Suppressor macrophage (primary cell): ENCODE data around the gene BCAN.

Experiments used
- DNase-seq, 4 experiments: peaks; one replicate each; pipeline ENCODE4 v3.0.0-alpha.2; 2020 to 2022

The BCAN gene

DNA sequence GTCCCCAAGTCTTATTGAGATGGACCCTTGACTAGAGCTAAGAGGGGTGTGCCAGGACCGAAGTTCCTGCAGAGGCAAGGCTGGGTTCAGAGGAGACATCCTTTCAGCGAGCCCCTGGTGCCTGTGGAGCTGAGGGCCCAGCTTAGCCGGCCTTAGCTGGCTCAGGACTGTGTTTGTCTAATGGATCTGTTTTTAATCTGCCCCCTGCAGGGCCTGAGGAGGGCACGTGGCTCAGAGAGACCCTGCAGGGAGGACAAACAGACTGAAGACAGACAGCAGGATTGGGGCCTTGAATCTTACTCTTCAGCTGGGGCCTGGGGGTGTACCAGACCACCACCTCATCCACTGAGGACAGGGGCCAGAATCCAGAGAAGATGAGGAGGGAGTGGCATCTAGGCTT is 61.8 kb downstream of the BCAN start:
- DNase-seq = peak in 1 of 4 experiments; percentile 22

DNA sequence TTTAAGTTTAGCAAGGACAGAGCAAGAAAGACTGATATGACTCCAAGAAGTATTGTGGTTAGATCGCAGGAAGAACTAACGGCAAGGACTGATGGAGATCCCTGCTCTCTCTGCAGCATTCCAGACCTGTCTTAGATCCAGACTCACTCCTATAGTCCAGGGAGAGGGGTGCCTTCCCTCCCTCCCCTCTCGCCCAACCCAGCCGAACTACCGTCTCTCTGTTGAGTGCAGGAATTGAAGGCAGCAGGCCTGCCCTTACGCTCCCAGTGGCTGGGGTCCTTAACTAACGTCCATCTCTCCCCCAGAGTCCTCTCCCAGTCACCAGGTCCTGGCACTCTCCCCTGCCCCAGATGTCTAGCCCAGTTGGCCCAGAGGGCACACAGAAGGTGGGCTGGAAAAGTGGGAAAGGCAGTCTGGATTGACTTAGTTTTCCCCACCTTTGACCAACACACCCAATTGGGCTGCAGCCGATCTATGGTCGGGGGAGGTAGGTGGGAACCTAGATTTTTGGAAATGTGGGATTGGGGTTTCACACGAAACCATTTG is 62.3 kb downstream of the BCAN start:
- no peak for DNase-seq

DNA sequence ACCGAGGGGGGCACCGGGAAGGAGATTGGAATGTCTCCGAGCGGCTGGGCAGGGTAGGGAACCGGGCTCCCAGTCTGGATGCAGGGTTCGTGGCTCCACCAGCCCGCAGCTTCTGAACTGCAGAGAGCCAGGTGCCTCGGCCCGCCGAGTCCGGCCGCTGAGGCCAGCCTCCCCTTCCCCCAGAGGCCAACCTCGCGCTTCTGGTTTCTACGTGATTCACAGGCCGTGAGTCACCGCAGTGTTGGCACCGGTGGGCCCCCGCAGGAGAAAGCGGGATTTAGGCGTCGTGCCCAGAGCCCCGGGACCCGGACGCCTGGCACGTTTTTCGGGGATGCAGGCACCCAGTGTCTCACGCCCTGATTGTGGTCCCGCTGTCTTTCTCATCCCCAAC is 63.0 kb downstream of the BCAN start:
- DNase-seq = peak; percentile 58 to 76 (median 70)

DNA sequence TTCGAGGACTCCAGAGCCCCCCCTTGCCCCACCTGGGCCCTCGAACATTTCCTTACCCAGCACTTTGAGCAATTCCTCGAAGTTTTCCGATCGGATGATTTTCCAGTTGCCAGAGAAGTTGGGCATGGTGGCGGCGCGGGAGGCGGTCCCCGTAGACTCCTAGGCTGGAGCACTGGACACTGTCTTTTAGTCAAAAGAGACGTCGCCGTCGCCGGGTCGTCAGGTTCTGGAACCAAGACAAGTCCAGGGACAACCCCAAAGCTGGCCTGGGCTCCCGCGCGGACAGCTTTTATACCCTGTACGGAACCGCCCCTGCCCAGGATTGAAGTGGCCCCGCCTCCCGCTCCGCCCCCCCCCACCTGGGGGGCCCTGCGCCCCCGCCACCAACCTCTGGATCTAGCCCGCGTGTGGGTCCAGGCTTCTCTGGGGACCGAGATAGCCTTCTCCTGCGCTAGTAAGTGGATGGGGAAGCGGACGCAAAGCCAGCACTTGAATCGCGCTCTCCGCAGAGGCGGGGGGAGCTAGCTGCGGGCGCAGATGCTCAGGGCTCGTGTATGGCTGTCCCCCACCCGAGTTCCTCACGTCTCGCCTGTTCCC is 63.5 kb downstream of the BCAN start, which contains the start of gene CRABP2:
TSS of gene CRABP2 (minus strand) at position 263 of the 597 bp plus-strand sequence. CDS start at position 126, 137 bp downstream.
- DNase-seq = peak; percentile 63 to 77 (median 72)

DNA sequence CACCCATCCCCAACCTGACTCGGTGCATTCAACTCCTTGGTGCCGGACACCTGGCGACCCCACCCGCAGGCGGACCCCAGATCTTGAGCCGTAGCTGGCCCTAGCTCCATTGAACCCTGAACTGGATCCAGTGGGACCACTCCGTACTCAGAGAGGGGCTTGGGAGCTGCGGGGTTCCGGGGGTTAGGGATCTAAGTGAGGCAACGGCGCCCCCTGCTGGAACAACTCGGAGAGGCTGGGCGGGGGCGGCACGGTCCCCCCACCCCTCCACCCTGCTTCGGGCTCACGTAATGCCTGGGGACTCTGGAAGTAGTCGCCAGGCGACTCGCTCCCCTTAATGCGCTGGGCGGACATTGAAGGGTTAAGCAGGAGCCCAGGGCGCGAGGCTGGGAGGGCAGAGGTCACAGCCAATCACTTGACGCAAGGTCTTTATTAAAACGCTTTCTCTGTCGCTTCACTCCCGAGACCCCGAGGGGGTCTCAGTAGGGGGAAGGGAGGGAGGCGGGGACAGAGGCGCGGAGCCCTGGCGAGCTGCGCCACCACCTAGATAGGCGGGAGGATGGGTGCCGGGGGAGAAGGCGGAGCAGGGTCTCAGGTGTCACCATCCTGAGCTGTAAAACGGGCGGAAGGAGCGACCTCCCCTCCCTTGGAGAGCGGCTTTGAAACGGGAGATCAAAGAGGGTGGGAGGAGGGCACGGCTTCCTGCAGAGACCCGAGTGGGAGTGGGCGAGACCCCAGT is 64.2 kb downstream of the BCAN start:
- peak; percentile 70 to 87 (median 79) for DNase-seq

DNA sequence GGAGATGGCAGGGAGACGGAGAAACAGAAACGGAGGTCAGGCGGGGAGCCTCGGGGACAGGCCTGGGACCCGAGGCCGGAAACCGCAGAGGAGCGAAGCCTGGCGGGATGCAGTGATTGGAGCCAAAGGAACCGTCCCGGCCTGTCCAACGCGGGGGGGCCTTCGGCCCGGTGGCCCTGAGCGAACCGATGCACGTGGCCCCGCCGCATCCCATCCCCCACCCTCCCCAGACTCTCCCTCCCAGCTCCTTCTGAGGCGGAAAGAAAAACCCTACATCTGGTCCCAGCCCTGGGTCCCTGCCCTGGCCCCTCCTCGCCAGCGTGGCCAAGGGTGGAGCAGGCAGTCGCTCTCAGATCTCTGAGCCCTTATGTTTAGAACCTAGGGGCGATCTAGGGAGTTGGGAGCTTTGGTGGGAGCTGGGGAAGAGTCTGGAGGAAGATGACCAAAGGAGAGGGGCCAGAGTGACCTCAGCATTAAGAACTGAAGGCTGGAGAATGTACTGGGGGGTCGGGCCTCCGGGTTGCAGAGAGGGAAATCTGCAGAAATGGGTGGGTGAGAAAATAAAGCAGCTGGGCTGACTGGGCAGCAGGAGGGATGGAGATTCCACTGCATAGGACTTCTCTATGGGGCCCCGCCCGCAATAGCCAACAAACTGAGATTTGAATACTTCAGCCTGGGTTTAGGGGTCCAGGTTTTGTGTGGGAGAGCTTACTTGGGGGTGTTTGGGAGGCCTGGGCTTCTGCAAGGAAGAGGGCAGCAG is 64.9 kb downstream of the BCAN start:
- peak in 1 of 4 experiments; percentile 22 for DNase-seq

DNA sequence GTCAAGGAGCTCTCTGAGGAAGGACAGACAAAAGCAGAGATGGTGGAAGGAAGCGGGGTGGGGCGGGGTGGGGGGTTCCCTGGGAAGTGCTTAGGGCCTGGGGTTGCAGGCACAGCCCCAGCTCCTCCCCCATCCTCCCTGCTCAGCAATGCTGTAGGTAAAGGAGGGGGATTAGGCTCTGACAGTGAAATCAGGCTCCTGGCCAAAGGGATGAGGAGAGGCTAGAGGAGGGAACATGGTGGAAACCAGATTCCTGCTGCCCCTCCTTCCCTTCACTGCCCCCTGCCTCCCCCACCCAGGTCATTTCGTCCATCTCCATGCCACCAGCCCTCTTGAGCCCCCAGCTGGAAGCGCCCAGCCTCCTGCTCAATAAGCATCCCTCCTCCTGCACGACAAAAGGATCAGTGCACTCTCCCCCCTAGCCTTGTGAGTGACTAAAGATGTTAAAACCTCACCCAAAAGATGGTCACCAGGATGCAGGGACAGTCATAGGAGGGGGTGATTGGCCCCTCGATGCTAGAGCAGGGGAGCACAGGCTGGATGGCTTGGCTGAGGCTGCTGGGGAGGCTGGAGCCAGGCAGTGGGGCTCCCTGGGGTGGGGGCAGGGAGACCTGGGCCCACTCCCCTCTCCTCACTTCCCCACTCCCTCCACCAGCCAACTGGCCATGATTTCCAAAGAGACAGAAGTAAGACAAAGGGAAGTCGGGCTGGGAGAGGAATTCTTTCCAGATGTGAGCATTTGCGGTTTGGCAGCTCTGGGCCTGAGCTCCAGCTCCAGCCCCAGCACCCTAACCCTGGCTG is 65.7 kb downstream of the BCAN start:
- DNase-seq = no peak

DNA sequence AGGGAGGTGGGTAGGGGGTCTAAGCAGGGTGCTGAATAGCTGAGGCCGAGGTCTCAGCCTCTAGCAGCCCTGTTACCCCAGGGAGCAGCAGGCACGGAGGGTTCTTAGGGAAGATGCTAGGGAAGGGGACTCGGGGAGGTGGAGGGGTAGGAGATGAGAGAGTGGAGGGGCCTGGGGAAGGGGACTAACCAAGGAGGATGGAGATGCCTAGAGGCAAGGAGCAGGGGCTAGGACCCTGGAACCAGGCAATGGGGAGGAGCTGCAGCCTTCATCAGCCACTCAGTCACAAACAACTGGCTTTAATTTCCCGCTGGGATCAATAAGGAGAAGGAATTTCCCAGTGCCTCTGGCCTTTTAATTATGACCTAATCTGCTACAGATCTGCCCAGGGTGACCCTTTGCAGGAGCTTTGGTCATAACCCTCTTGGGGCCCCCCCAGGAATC is 66.3 kb downstream of the BCAN start:
- no peak for DNase-seq

DNA sequence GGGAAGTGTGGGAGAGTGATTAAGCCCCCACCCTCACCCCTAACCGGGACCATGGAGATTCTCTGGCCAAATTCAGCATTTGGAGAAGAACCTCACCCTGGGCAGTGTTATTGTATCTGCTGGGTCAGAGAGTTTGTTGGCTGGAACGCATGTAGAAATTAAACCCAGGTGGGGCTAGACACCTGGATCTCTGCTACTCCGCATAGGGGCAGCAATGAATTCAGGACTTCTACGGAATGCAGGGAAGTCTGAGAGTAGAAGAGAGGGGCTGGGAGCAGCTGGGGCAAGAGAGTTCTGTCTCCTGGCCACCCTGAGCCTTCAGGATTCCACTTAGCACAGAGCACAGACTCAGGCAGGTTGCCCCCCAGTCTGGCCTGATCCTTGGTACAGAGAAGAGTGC is 67.1 kb downstream of the BCAN start:
- DNase-seq = no peak
